PC-3 (cell line): ENCODE measurements around the gene EXOC1.

Experiments
- EZH2 ChIP-seq: fragments of 300-600 bp; sonication (generic); IDR thresholded peaks from one replicate; pipeline ENCODE4 v1.6.1; 2017; ENCODE audit warnings: antibody characterized with exemption, mild to moderate bottlenecking, low read length; ENCODE audit not compliant: unreplicated experiment
- TF ChIP-seq, protein P1 (sequence below): fragments of 300-600 bp; sonication (generic); conservative IDR thresholded peaks from 2 replicates; pipeline ENCODE4 v1.5.1; 2017; ENCODE audit warnings: antibody characterized with exemption, low read depth, mild to moderate bottlenecking, low read length

DNA sequence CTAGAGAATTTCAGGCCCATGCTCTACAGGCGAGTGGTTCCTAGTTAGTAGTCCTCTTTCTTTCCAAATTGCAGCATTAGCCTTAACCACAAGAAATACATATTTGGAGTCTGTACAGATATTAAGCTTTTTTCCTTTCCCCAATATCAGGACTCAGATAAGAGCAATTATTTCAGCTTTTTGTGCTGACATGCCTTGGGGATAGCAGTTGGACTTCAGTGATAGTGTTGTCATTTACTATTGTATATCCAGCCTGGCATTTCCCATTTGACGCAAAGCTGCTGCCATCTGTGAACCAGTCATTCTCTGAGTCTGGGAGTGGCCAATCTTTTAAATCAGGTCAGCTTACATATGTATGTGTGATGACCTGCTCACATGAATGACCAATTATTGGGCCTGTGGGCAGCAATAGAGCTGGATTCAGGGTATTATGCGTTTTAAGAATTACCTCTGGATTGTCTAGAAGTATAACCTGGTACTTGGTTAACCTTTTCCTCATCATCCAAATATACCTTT lies 88.5 kb downstream of the EXOC1 start:
- TF ChIP-seq, protein P1, sequence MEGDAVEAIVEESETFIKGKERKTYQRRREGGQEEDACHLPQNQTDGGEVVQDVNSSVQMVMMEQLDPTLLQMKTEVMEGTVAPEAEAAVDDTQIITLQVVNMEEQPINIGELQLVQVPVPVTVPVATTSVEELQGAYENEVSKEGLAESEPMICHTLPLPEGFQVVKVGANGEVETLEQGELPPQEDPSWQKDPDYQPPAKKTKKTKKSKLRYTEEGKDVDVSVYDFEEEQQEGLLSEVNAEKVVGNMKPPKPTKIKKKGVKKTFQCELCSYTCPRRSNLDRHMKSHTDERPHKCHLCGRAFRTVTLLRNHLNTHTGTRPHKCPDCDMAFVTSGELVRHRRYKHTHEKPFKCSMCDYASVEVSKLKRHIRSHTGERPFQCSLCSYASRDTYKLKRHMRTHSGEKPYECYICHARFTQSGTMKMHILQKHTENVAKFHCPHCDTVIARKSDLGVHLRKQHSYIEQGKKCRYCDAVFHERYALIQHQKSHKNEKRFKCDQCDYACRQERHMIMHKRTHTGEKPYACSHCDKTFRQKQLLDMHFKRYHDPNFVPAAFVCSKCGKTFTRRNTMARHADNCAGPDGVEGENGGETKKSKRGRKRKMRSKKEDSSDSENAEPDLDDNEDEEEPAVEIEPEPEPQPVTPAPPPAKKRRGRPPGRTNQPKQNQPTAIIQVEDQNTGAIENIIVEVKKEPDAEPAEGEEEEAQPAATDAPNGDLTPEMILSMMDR: no peak
- TF ChIP-seq EZH2: no peak
